Brain pericyte (primary cell): ENCODE results near the gene GNG13.
"Not testable (repeated sequence)": the region's sequence is repeated elsewhere in the genome, so short reads cannot be mapped to it uniquely, and the experiment has no call there.

Source experiments
- DNase-seq: peaks from one replicate; pipeline ENCODE4 v3.0.0-alpha.2; 2012; ENCODE audit warnings: low read depth, low spot score

Gene GNG13

GRCh38 chr16:778447-778846 is 22.1 kb downstream of the GNG13 start:
- no peak for DNase-seq

- no peak for DNase-seq
These were observed 22.7 kb downstream of the GNG13 start for GRCh38 chr16:777826-778225.

GRCh38 chr16:776824-777223 is 23.7 kb downstream of the GNG13 start:
- DNase-seq = no peak

- DNase-seq = not testable (repeated sequence)
These were observed 24.2 kb downstream of the GNG13 start for GRCh38 chr16:776298-776697.

GRCh38 chr16:775236-775796 is 25.2 kb downstream of the GNG13 start:
- no peak for DNase-seq

- DNase-seq = no peak
These were observed 26.2 kb downstream of the GNG13 start for GRCh38 chr16:774086-775001.

- DNase-seq = no peak
These were observed 27.6 kb downstream of the GNG13 start for GRCh38 chr16:772959-773358.

- DNase-seq = no peak
These were observed 30.1 kb downstream of the GNG13 start for GRCh38 chr16:770411-770810.

GRCh38 chr16:769934-770333 is 30.6 kb downstream of the GNG13 start:
- no peak for DNase-seq

GRCh38 chr16:769184-769784 is 31.2 kb downstream of the GNG13 start:
- DNase-seq = no peak

- DNase-seq = no peak
These were observed 32.1 kb downstream of the GNG13 start for GRCh38 chr16:768428-768827.

- DNase-seq = no peak
These were observed 32.7 kb downstream of the GNG13 start for GRCh38 chr16:767743-768235.

GRCh38 chr16:766820-767640 is 33.5 kb downstream of the GNG13 start:
- DNase-seq = no peak

GRCh38 chr16:766008-766819 is 34.3 kb downstream of the GNG13 start:
- DNase-seq = no peak

GRCh38 chr16:765488-765865 is 35.1 kb downstream of the GNG13 start:
- DNase-seq = no peak

GRCh38 chr16:764848-765487 is 35.6 kb downstream of the GNG13 start:
- DNase-seq = no peak

- no peak for DNase-seq
These were observed 36.3 kb downstream of the GNG13 start for GRCh38 chr16:764184-764750.

GRCh38 chr16:763369-764183 is 37.0 kb downstream of the GNG13 start:
- DNase-seq = no peak

GRCh38 chr16:762595-763268 is 37.8 kb downstream of the GNG13 start:
- DNase-seq = no peak
